DND-41 (cell line): ENCODE measurements around the gene KLK15.

Source experiments
- ATAC-seq: fragments of 200-7000 bp; cut with Tn5 transposase; 3 replicates; pipeline ENCODE4 v1.9.1; 2021; ENCODE audit warnings: low read depth; ENCODE audit not compliant: insufficient read depth
- DNase-seq: peaks from one replicate; pipeline ENCODE4 v3.0.0-alpha.2; 2020
- H2AFZ ChIP-seq: 2 replicates; pipeline ENCODE4 v1.6.0; 2012; ENCODE audit warnings: low read depth, low read length
- H3K27ac ChIP-seq: 2 replicates; pipeline ENCODE4 v1.5.1; 2012; ENCODE audit warnings: low read length, inconsistent platforms
- H3K27me3 ChIP-seq: fragments of 200-600 bp; sonication (generic); 2 replicates; pipeline ENCODE4 v1.6.0; 2012; ENCODE audit warnings: low read length, mild to moderate bottlenecking, inconsistent platforms; ENCODE audit not compliant: insufficient read depth, poor library complexity
- H3K36me3 ChIP-seq: 2 replicates; pipeline ENCODE4 v1.5.1; 2012; ENCODE audit warnings: low read length, inconsistent platforms; ENCODE audit not compliant: insufficient read depth
- H3K4me1 ChIP-seq: 2 replicates; pipeline ENCODE4 v1.5.1; 2012; ENCODE audit warnings: mild to moderate bottlenecking, low read length; ENCODE audit not compliant: insufficient read depth
- H3K4me2 ChIP-seq: 2 replicates; pipeline ENCODE4 v1.6.0; 2012; ENCODE audit warnings: mild to moderate bottlenecking, moderate library complexity, low read length, inconsistent platforms; ENCODE audit not compliant: insufficient read depth
- H3K4me3 ChIP-seq, 2 experiments: fragments of 200-600 bp in 1 of 2; shearing (Covaris generic) in 1 of 2; 2 replicates each; pipeline ENCODE4 v1.5.1; 2012 to 2016; ENCODE audit warnings: inconsistent platforms in 2 of 2, low read length in 2 of 2, mild to moderate bottlenecking in 2 of 2, low read depth in 1 of 2, moderate library complexity in 1 of 2
- H3K79me2 ChIP-seq: 2 replicates; pipeline ENCODE4 v1.6.0; 2012; ENCODE audit warnings: low read length, inconsistent platforms; ENCODE audit not compliant: insufficient read depth
- H3K9ac ChIP-seq: 2 replicates; pipeline ENCODE4 v1.6.0; 2012; ENCODE audit warnings: low read depth, mild to moderate bottlenecking, inconsistent platforms, low read length, moderate library complexity
- H3K9me3 ChIP-seq: 2 replicates; pipeline ENCODE4 v1.5.1; 2012; ENCODE audit warnings: low read length, moderate library complexity, mild to moderate bottlenecking, inconsistent platforms; ENCODE audit not compliant: insufficient read depth, severe bottlenecking
- H4K20me1 ChIP-seq: 2 replicates; pipeline ENCODE4 v1.6.0; 2012; ENCODE audit warnings: low read length; ENCODE audit not compliant: insufficient read depth
- EZH2 ChIP-seq: IDR thresholded peaks from 3 replicates; pipeline ENCODE4 v1.6.1; 2012; ENCODE audit warnings: borderline replicate concordance, low read depth, mild to moderate bottlenecking, moderate library complexity, low read length, inconsistent platforms; ENCODE audit not compliant: severe bottlenecking
- TF ChIP-seq, protein P1 (sequence below): IDR thresholded peaks from 2 replicates; pipeline ENCODE4 v1.5.1; 2012; ENCODE audit warnings: borderline replicate concordance, low read length, moderate library complexity, mild to moderate bottlenecking; ENCODE audit not compliant: poor library complexity, severe bottlenecking; ENCODE audit errors: extremely low read depth

The KLK15 gene

DNA sequence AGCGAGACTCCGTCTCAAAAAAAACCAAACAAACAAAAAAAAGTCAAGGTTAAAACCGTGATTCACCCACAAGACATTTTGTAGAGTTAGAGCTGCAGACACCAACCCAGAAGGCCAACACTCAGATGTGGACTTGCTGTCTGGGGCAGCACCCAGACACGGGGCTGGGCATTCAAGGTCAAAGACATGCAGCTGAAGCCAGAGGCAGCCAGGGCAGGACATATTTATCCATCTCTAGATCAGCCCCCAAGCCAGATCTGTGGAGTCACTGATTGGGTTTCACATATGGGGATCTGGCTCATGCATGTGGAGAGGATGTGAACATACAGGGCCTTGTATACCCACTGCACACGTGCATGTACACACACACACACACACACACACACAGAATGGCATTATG is 3.6 kb downstream of the KLK15 start:
- Histone ChIP-seq H3K36me3 (no peaks in the 10 kb centered on the region), H3K27ac (no peak overlapping the region), H3K9me3 (no peaks in the 10 kb centered on the region), H3K4me1 (no peaks in the 10 kb centered on the region), H3K9ac (no peak overlapping the region), H3K4me2 (no peak overlapping the region), H3K4me3 (no peak overlapping the region), H3K27me3 (no peaks in the 10 kb centered on the region), H2AFZ (no peak overlapping the region), H4K20me1 (no peaks in the 10 kb centered on the region), H3K79me2 (no peaks in the 10 kb centered on the region)
- TF ChIP-seq, protein P1, sequence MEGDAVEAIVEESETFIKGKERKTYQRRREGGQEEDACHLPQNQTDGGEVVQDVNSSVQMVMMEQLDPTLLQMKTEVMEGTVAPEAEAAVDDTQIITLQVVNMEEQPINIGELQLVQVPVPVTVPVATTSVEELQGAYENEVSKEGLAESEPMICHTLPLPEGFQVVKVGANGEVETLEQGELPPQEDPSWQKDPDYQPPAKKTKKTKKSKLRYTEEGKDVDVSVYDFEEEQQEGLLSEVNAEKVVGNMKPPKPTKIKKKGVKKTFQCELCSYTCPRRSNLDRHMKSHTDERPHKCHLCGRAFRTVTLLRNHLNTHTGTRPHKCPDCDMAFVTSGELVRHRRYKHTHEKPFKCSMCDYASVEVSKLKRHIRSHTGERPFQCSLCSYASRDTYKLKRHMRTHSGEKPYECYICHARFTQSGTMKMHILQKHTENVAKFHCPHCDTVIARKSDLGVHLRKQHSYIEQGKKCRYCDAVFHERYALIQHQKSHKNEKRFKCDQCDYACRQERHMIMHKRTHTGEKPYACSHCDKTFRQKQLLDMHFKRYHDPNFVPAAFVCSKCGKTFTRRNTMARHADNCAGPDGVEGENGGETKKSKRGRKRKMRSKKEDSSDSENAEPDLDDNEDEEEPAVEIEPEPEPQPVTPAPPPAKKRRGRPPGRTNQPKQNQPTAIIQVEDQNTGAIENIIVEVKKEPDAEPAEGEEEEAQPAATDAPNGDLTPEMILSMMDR = no peak
- TF ChIP-seq EZH2 = no peak
- no peak for ATAC-seq
- no peak for DNase-seq

DNA sequence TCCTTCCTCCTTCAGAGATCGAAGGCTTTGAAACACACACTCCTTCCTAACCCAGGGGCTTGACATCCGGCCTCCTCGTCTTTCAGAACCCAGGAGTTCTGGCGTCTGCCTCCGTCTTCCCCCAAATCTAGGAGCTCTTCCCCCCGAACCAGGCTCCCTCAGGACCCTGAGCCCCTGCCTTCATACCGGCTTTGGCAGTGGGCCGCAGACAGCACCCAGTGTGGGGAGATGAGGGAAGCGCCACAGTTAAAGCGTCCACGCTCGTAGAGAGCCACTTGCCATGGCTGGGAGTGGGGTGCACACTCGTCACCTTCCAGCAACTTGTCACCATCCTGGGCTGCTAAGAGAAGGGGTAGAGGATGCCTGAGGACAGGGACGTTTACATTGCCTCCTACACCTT is 5.9 kb downstream of the KLK15 start:
- Histone ChIP-seq H3K79me2 (no peaks in the 10 kb centered on the region), H3K36me3 (no peaks in the 10 kb centered on the region), H4K20me1 (no peaks in the 10 kb centered on the region), H3K27ac (no peak overlapping the region), H3K9ac (no peak overlapping the region), H2AFZ (no peak overlapping the region), H3K4me3 (no peak overlapping the region), H3K27me3 (no peaks in the 10 kb centered on the region), H3K4me1 (no peaks in the 10 kb centered on the region), H3K4me2 (no peak overlapping the region), H3K9me3 (no peaks in the 10 kb centered on the region)
- TF ChIP-seq, protein P1 = no peak
- no peak for TF ChIP-seq EZH2
- ATAC-seq = no peak
- DNase-seq = no peak

DNA sequence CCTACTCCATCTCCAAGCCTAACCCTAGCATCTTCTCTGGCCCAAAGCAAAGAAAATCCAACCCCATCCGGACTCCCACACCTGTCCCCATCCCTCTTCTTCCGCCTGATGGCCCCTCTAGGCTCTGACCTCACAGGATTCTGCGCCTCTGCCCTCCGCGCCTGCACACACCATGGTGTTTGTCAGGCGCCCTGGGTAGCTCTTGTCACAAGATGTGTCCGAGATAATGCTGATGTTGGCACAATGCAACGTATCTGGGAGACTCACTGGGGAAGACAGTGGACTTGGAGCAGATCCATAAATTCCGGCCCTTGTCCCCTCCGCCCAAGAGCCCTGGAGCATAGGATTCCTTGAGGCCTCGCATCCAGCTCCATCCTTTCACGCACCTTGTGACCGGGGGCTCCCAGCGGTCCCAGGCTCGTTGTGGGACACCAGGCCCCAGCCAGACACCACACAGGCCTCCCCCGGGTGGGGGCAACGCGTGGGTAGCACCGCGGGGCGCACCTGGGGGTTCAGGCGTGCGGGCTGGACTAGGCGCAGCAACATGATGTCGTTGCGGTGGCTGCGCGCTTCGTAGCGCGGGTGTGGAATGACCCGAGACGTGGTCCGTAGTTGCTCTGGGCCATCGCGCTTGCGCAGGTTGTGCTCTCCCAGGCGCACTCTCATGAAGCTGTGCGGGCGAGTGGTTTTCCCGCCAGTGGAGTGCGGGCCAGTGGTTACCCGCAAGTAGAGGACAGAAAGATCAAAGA is 6.7 kb downstream of the KLK15 start:
- Histone ChIP-seq H3K9ac (no peak overlapping the region), H3K9me3 (no peaks in the 10 kb centered on the region), H3K27ac (no peak overlapping the region), H3K27me3 (peaks cover under 1% of the 10 kb centered on the region), H3K4me3 (no peak overlapping the region), H3K4me2 (no peak overlapping the region), H4K20me1 (no peaks in the 10 kb centered on the region), H2AFZ (no peak overlapping the region), H3K4me1 (no peaks in the 10 kb centered on the region), H3K36me3 (no peaks in the 10 kb centered on the region), H3K79me2 (no peaks in the 10 kb centered on the region)
- no peak for ATAC-seq
- no peak for DNase-seq
- TF ChIP-seq EZH2 = no peak
- TF ChIP-seq, protein P1 = no peak
